HEK293 (cell line): ENCODE results near the gene C1orf226.

Experiments used
- CTCF ChIA-PET: fragments of 350-600 bp; formaldehyde crosslinking; extraction: SDS; loops from one replicate; lab custom pipeline; 2021; ENCODE audit warnings: antibody characterized with exemption; lab: Yijun Ruan, JAX
- POLR2A ChIA-PET: fragments of 300-600 bp; formaldehyde crosslinking; extraction: SDS; loops from one replicate; lab custom pipeline; 2020; ENCODE audit warnings: antibody characterized with exemption, inconsistent platforms; lab: Yijun Ruan, JAX
- H3K27ac ChIP-seq: fragments of 200-500 bp; sonication (Bioruptor generic); 2 replicates; pipeline ENCODE4 v1.5.1; 2014; ENCODE audit warnings: low read depth, low read length, control low read depth, inconsistent platforms; ENCODE audit errors: extremely low read depth
- H3K36me3 ChIP-seq, 2 experiments: fragments of 200-500 bp in 1 of 2; sonication (Bioruptor generic) in 1 of 2; 1 replicate in 1 of 2; 2 replicates in 1 of 2; pipeline ENCODE4 v1.5.1; 2014 to 2017; ENCODE audit warnings: inconsistent platforms in 2 of 2, low read length in 2 of 2; ENCODE audit not compliant: control insufficient read depth in 2 of 2, insufficient read depth in 1 of 2
- H3K4me1 ChIP-seq: fragments of 200-500 bp; sonication (Bioruptor generic); 2 replicates; pipeline ENCODE4 v1.5.1; 2014; ENCODE audit warnings: mild to moderate bottlenecking, low read length, inconsistent platforms; ENCODE audit not compliant: control insufficient read depth, insufficient read depth
- H3K4me3 ChIP-seq: 2 replicates; pipeline ENCODE4 v1.5.1; 2011; ENCODE audit warnings: low read depth, mild to moderate bottlenecking, control low read depth, low read length, moderate library complexity
- H3K9me3 ChIP-seq: fragments of 200-500 bp; sonication (Bioruptor generic); 2 replicates; pipeline ENCODE4 v1.5.1; 2014; ENCODE audit warnings: low read depth, low read length, inconsistent platforms; ENCODE audit not compliant: control insufficient read depth, insufficient read depth
- FEZF1 ChIP-seq: fragments of 450-650 bp; formaldehyde crosslinking; IDR thresholded peaks from 2 replicates; pipeline ENCODE4 v1.5.1; 2016; ENCODE audit warnings: missing biosample characterization, missing genetic modification characterization
- GFI1B ChIP-seq: fragments of 450-650 bp; formaldehyde crosslinking; IDR thresholded peaks from 2 replicates; pipeline ENCODE4 v1.5.1; 2016; ENCODE audit warnings: missing biosample characterization, missing genetic modification characterization
- GLIS1 ChIP-seq: fragments of 450-650 bp; formaldehyde crosslinking; IDR thresholded peaks from 2 replicates; pipeline ENCODE4 v1.5.1; 2016; ENCODE audit warnings: missing biosample characterization, missing genetic modification characterization
- GLIS2 ChIP-seq: fragments of 450-650 bp; formaldehyde crosslinking; IDR thresholded peaks from 2 replicates; pipeline ENCODE4 v1.5.1; 2016; ENCODE audit warnings: missing biosample characterization, missing genetic modification characterization
- KLF7 ChIP-seq: fragments of 450-650 bp; formaldehyde crosslinking; IDR thresholded peaks from 2 replicates; pipeline ENCODE4 v1.5.1; 2016; ENCODE audit warnings: missing biosample characterization, missing genetic modification characterization, borderline replicate concordance
- RBAK ChIP-seq: fragments of 450-650 bp; formaldehyde crosslinking; IDR thresholded peaks from 2 replicates; pipeline ENCODE4 v1.5.1; 2016; ENCODE audit warnings: missing biosample characterization, missing genetic modification characterization
- SP3 ChIP-seq: fragments of 450-650 bp; formaldehyde crosslinking; IDR thresholded peaks from 2 replicates; pipeline ENCODE4 v1.5.1; 2016; ENCODE audit warnings: missing biosample characterization, missing genetic modification characterization
- TRIM28 ChIP-seq: IDR thresholded peaks from 2 replicates; pipeline ENCODE4 v1.6.1; 2011; ENCODE audit warnings: low read length, control low read depth, borderline replicate concordance
- ZFP3 ChIP-seq: fragments of 450-650 bp; formaldehyde crosslinking; IDR thresholded peaks from 2 replicates; pipeline ENCODE4 v1.5.1; 2016; ENCODE audit warnings: low read depth, missing biosample characterization, missing genetic modification characterization
- ZNF140 ChIP-seq: fragments of 450-650 bp; formaldehyde crosslinking; IDR thresholded peaks from 2 replicates; pipeline ENCODE4 v1.5.1; 2016; ENCODE audit warnings: missing biosample characterization, missing genetic modification characterization
- ZNF350 ChIP-seq: fragments of 450-650 bp; formaldehyde crosslinking; IDR thresholded peaks from 2 replicates; pipeline ENCODE4 v1.5.0; 2017; ENCODE audit warnings: missing biosample characterization, mild to moderate bottlenecking, missing genetic modification characterization
- ZNF549 ChIP-seq: fragments of 450-650 bp; IDR thresholded peaks from 2 replicates; pipeline ENCODE4 v1.5.1; 2018; ENCODE audit warnings: missing biosample characterization, missing genetic modification characterization, mild to moderate bottlenecking, inconsistent platforms, moderate library complexity
- ZNF596 ChIP-seq: fragments of 450-650 bp; IDR thresholded peaks from 2 replicates; pipeline ENCODE4 v1.5.0; 2018; ENCODE audit warnings: missing biosample characterization, mild to moderate bottlenecking, missing genetic modification characterization, moderate library complexity
- ZNF664 ChIP-seq: fragments of 450-650 bp; formaldehyde crosslinking; IDR thresholded peaks from 2 replicates; pipeline ENCODE4 v1.5.1; 2016; ENCODE audit warnings: missing biosample characterization, missing genetic modification characterization
- ZNF837 ChIP-seq: fragments of 450-650 bp; formaldehyde crosslinking; IDR thresholded peaks from 2 replicates; pipeline ENCODE4 v1.5.1; 2016; ENCODE audit warnings: missing biosample characterization, missing genetic modification characterization
- ZSCAN16 ChIP-seq: fragments of 450-650 bp; formaldehyde crosslinking; IDR thresholded peaks from 2 replicates; pipeline ENCODE4 v1.5.1; 2016; ENCODE audit warnings: missing biosample characterization, missing genetic modification characterization
- TF ChIP-seq, protein P1 (sequence below): fragments of 450-650 bp; formaldehyde crosslinking; IDR thresholded peaks from 2 replicates; pipeline ENCODE4; 2016; ENCODE audit warnings: missing biosample characterization, missing genetic modification characterization
- TF ChIP-seq, protein P2 (sequence below): fragments of 450-650 bp; formaldehyde crosslinking; IDR thresholded peaks from 2 replicates; pipeline ENCODE4 v1.5.1; 2016; ENCODE audit warnings: missing biosample characterization, missing genetic modification characterization
- TF ChIP-seq, protein P3 (sequence below): fragments of 450-650 bp; formaldehyde crosslinking; IDR thresholded peaks from 2 replicates; pipeline ENCODE4 v1.5.1; 2017; ENCODE audit warnings: missing biosample characterization, mild to moderate bottlenecking, missing genetic modification characterization, moderate library complexity
- TF ChIP-seq, protein P4 (sequence below): fragments of 450-650 bp; formaldehyde crosslinking; optimal IDR thresholded peaks from 2 replicates; pipeline ENCODE3; 2016; ENCODE audit warnings: missing biosample characterization, mild to moderate bottlenecking, missing genetic modification characterization
- TF ChIP-seq, protein P5 (sequence below): fragments of 450-650 bp; formaldehyde crosslinking; IDR thresholded peaks from 2 replicates; pipeline ENCODE4 v1.5.1; 2016; ENCODE audit warnings: missing biosample characterization, missing genetic modification characterization
- TF ChIP-seq, protein P6 (sequence below): fragments of 450-650 bp; formaldehyde crosslinking; IDR thresholded peaks from 2 replicates; pipeline ENCODE4 v1.5.0; 2017; ENCODE audit warnings: missing biosample characterization, missing genetic modification characterization, borderline replicate concordance

The C1orf226 gene

GRCh38 chr1:162335126-162335525 lies 46.4 kb upstream of the C1orf226 start (continued):
- TF ChIP-seq, protein P1, sequence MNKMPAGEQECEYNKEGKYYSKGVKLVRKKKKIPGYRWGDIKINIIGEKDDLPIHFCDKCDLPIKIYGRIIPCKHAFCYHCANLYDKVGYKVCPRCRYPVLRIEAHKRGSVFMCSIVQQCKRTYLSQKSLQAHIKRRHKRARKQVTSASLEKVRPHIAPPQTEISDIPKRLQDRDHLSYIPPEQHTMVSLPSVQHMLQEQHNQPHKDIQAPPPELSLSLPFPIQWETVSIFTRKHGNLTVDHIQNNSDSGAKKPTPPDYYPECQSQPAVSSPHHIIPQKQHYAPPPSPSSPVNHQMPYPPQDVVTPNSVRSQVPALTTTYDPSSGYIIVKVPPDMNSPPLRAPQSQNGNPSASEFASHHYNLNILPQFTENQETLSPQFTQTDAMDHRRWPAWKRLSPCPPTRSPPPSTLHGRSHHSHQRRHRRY (tag by site-specific recombination) = no peak
- TF ChIP-seq ZNF140 (no peak), TRIM28 (no peak), SP3 (tag by site-specific recombination) (no peak), FEZF1 (no peak), GLIS1 (no peak), ZNF664 (tag by site-specific recombination) (no peak), ZNF350 (no peak), GLIS2 (tag by site-specific recombination) (no peak)
- TF ChIP-seq, protein P2, sequence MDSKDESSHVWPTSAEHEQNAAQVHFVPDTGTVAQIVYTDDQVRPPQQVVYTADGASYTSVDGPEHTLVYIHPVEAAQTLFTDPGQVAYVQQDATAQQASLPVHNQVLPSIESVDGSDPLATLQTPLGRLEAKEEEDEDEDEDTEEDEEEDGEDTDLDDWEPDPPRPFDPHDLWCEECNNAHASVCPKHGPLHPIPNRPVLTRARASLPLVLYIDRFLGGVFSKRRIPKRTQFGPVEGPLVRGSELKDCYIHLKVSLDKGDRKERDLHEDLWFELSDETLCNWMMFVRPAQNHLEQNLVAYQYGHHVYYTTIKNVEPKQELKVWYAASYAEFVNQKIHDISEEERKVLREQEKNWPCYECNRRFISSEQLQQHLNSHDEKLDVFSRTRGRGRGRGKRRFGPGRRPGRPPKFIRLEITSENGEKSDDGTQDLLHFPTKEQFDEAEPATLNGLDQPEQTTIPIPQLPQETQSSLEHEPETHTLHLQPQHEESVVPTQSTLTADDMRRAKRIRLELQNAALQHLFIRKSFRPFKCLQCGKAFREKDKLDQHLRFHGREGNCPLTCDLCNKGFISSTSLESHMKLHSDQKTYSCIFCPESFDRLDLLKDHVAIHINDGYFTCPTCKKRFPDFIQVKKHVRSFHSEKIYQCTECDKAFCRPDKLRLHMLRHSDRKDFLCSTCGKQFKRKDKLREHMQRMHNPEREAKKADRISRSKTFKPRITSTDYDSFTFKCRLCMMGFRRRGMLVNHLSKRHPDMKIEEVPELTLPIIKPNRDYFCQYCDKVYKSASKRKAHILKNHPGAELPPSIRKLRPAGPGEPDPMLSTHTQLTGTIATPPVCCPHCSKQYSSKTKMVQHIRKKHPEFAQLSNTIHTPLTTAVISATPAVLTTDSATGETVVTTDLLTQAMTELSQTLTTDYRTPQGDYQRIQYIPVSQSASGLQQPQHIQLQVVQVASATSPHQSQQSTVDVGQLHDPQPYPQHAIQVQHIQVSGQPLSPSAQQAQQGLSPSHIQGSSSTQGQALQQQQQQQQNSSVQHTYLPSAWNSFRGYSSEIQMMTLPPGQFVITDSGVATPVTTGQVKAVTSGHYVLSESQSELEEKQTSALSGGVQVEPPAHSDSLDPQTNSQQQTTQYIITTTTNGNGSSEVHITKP = no peak
- TF ChIP-seq, protein P3, sequence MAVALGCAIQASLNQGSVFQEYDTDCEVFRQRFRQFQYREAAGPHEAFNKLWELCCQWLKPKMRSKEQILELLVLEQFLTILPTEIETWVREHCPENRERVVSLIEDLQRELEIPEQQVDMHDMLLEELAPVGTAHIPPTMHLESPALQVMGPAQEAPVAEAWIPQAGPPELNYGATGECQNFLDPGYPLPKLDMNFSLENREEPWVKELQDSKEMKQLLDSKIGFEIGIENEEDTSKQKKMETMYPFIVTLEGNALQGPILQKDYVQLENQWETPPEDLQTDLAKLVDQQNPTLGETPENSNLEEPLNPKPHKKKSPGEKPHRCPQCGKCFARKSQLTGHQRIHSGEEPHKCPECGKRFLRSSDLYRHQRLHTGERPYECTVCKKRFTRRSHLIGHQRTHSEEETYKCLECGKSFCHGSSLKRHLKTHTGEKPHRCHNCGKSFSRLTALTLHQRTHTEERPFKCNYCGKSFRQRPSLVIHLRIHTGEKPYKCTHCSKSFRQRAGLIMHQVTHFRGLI (tag by site-specific recombination) = no peak
- TF ChIP-seq, protein P4, sequence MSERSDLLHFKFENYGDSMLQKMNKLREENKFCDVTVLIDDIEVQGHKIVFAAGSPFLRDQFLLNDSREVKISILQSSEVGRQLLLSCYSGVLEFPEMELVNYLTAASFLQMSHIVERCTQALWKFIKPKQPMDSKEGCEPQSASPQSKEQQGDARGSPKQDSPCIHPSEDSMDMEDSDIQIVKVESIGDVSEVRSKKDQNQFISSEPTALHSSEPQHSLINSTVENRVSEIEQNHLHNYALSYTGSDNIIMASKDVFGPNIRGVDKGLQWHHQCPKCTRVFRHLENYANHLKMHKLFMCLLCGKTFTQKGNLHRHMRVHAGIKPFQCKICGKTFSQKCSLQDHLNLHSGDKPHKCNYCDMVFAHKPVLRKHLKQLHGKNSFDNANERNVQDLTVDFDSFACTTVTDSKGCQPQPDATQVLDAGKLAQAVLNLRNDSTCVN = no peak

DNA sequence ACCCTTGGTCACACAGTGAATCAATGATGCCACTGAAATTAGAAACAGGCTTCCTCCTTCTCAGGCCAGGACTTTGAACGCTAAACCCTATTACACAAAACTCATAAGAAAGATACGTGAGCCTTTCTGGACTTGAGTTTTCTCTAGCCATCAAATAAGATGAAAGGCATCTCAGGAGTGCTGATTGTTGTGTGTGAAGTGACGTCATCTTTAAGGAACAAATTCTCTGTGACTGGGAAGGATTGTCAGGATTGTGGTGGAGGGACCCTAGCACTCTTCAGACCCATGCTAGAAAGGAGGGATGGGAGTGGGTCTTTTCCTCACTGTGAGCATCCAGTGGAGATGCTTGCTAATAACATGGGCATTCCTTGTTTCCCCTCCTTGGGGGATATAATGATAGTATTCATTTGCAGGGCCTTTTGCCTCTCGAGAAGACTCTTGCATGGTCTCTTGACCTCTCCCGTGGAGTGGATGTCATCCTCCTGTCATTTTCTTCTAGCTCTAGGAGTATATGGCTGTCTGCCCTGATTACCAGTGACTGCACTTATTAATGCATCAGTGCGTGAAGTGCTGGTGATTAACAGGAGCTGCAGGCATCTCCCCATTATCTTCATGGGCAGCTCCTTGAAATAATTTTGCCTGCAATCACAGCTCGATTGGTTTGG lies 44.8 kb upstream of the C1orf226 start:
- POLR2A ChIA-PET = no interaction called here
- TF ChIP-seq ZFP3 (tag by site-specific recombination) (no peak), KLF7 (tag by site-specific recombination) (no peak), GFI1B (no peak), ZSCAN16 (tag by site-specific recombination) (no peak), RBAK (tag by site-specific recombination) (no peak), ZNF837 (tag by site-specific recombination) (no peak), ZNF596 (tag by site-specific recombination) (no peak), ZNF549 (no peak)
- TF ChIP-seq, protein P5, sequence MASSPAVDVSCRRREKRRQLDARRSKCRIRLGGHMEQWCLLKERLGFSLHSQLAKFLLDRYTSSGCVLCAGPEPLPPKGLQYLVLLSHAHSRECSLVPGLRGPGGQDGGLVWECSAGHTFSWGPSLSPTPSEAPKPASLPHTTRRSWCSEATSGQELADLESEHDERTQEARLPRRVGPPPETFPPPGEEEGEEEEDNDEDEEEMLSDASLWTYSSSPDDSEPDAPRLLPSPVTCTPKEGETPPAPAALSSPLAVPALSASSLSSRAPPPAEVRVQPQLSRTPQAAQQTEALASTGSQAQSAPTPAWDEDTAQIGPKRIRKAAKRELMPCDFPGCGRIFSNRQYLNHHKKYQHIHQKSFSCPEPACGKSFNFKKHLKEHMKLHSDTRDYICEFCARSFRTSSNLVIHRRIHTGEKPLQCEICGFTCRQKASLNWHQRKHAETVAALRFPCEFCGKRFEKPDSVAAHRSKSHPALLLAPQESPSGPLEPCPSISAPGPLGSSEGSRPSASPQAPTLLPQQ (tag by site-specific recombination) = no peak
- TF ChIP-seq, protein P6, sequence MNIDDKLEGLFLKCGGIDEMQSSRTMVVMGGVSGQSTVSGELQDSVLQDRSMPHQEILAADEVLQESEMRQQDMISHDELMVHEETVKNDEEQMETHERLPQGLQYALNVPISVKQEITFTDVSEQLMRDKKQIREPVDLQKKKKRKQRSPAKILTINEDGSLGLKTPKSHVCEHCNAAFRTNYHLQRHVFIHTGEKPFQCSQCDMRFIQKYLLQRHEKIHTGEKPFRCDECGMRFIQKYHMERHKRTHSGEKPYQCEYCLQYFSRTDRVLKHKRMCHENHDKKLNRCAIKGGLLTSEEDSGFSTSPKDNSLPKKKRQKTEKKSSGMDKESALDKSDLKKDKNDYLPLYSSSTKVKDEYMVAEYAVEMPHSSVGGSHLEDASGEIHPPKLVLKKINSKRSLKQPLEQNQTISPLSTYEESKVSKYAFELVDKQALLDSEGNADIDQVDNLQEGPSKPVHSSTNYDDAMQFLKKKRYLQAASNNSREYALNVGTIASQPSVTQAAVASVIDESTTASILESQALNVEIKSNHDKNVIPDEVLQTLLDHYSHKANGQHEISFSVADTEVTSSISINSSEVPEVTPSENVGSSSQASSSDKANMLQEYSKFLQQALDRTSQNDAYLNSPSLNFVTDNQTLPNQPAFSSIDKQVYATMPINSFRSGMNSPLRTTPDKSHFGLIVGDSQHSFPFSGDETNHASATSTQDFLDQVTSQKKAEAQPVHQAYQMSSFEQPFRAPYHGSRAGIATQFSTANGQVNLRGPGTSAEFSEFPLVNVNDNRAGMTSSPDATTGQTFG (tag by site-specific recombination) = no peak
- H3K27ac ChIP-seq = no peak overlapping the region
- no peaks in the 10 kb centered on the region for H3K9me3 ChIP-seq
- no peaks in the 10 kb centered on the region for H3K36me3 ChIP-seq
- CTCF ChIA-PET = interaction anchor here (0.6 to 1.0 kb wide), 3 partner anchors 8 to 55 kb away, joined by 3 read pairs; no protein-coding TSS in a partner anchor
- H3K4me3 ChIP-seq = no peak overlapping the region
- no peaks in the 10 kb centered on the region for H3K4me1 ChIP-seq
